NCI-H2029 treated with DMSO at 0.1 percent for 48 hours (cell line): ENCODE measurements around the gene RUNX3.
"Not testable (repeated sequence)": the region's sequence is repeated elsewhere in the genome, so short reads cannot be mapped to it uniquely, and the experiment has no call there.

Source experiments
- DNase-seq: peaks from one replicate; lab custom pipeline; 2025; lab: John Stamatoyannopoulos, UW

Gene RUNX3

DNA sequence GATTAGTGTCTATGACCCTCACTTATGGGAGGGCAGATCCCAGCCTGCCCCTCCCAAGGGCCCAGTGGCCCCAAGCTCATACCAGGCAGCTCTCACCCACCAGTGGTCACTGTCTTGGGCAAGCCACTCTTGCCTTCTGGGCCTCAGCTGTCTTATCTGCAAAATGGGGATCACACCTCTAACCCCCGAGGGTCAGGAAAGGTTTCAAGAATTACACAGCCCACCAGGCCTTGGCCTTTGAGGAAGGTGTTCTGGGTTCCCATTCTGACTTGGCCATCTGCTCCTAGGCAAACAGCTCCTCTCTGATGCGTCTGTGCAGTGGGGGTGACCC, 16.8 kb downstream of the RUNX3 start:
- no peak for DNase-seq

- no peak for DNase-seq
Observed at GRCh38 chr1:24912376-24913273, 17.5 kb downstream of the RUNX3 start.

DNA sequence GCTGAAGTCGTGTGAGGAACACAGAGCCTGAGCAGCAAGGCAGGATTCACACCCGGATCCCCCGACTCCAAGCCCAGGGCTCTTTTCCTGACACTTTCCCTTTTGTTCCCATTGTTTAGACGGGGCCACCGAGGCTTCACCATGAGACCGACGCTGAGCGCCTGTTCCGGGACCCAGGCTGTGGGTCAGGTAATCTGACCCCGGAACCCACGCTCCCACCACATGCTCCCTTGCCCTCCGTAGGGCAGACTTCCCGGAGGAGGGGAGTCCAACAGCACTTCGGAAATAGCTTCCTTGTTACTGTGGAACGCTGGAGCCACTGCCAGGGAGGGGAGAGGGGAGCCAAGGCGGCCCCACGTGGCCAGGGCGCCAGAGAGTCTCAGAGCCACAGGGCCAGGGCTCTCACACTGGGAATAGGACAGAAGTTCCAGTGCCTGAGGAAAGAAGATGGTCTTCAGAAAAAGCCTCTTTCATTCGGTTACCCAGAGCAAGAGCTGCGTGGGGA, 18.4 kb downstream of the RUNX3 start:
- no peak for DNase-seq

- no peak for DNase-seq
Observed at GRCh38 chr1:24910751-24911650, 19.1 kb downstream of the RUNX3 start.

DNA sequence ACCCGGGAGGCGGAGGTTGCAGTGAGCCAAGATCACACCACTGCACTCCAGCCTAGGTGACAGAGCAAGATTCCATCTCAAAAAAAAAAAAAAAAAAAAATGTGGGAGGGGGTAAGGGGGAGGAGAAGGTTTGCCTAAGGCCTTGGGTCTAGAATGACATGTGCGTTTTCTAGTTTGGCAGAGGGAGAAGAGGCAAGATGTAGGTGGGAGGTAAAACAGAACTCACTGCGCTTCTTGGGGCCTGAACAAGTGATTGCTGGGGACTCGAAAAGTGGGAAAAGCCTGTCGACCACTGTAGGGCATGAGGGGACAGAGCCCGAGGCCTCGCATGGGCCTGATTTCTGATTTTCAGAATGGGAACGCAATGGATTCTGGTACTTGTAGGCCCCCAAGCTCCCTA, 19.9 kb downstream of the RUNX3 start:
- DNase-seq, result no peak

- no peak for DNase-seq
Observed at GRCh38 chr1:24909388-24909898, 20.6 kb downstream of the RUNX3 start.

GRCh38 chr1:24908591-24909259, 21.4 kb downstream of the RUNX3 start:
- DNase-seq, result no peak

- DNase-seq, result not testable (repeated sequence)
Observed at GRCh38 chr1:24907587-24908294, 22.3 kb downstream of the RUNX3 start.

GRCh38 chr1:24906760-24907490, 23.2 kb downstream of the RUNX3 start:
- DNase-seq, result no peak

DNA sequence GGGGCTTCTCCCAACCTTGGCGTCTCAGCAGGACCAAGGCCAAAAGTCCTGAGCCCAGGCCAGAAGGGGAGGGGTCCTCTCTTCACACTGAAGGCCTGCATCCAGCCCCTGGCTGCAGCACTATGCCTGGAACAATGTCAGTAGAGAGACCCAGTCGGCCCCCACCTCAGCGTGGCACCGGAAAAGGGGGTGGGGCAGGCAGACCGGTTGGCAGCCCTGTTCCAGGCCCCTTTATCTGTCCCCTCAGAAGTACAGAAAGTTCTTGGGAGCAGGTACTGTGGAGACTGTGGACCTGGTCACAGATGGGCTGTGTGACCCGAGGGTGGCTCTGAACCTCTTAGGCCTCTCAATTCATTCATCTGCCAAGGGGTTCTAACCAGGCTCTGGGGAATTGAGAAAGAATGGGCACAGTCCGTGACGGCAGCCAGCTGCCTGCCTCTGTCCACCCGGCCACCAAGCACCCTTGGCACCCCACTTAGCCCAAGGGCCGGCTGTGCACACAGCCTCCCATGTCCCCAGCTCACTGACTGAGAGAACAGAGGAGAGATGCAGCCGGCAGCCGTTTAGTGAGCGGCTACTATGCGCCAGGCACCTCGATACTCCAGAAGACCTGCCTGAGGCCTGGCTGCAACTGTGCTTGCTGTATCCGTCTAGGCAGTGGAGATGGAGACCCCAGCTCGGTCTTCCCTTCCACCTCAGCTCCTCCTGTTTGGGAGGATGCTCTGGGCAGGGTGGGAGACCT, 23.9 kb downstream of the RUNX3 start:
- no peak for DNase-seq

- no peak for DNase-seq
Observed at GRCh38 chr1:24905355-24905978, 24.6 kb downstream of the RUNX3 start.

GRCh38 chr1:24904731-24905354, 25.2 kb downstream of the RUNX3 start:
- no peak for DNase-seq

GRCh38 chr1:24903955-24904730, 25.9 kb downstream of the RUNX3 start:
- DNase-seq, result no peak

DNA sequence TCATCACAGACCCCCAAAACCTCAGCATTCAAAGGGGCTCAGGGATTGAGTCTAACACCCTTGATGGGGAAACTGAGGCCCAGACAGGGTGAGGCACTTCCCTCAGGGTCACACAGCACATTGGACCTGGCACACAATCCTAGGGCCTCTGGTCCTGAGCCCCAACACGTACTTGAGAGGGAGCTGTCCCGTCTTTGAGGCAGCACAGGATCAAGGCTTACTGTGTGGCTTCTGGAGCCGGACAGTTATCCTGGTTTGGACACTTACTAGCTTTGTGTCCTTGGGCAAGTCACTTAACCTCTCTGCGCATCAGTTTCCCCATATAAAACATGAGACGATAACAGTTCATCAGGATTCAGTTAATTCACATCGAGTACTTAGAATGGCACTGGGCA, 26.5 kb downstream of the RUNX3 start:
- no peak for DNase-seq

GRCh38 chr1:24903011-24903461, 27.0 kb downstream of the RUNX3 start:
- DNase-seq, result no peak

DNA sequence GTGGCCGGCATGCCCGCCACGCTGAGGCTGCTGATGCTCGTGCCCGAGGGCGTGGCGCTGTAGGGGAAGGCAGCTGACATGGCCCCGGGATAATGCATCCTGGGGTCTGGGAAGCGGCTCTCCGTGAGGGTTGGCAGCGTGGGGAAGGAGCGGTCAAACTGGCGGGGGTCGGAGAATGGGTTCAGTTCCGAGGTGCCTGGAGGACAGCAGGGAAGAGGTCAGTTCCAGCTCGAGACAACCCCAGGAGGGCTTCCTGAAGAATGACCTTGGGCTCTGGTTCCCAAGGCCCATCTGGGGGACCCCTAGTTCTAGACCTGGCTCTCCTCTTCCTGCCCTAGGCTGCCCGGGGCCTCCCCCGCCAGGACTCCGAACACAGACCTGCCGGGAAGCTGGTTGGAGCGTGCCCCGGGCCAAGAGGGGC, 27.6 kb downstream of the RUNX3 start:
- no peak for DNase-seq

- DNase-seq, result no peak
Observed at GRCh38 chr1:24901791-24902470, 28.1 kb downstream of the RUNX3 start.
